Aorta (tissue), 5 donors: Measurements from ENCODE around the gene YWHAH. TPM values are rescaled to one million over a fixed set of nuclear protein-coding genes. Genes with fewer than 3 reads are reported as not detected.

Source experiments
- ATAC-seq: fragments of 200-7000 bp; cut with Tn5 transposase; one replicate; pipeline ENCODE4 v1.9.1; 2022; ENCODE audit warnings: moderate library complexity; ENCODE audit not compliant: low FRiP score
- DNase-seq, 2 donors: peaks; one replicate each; pipeline ENCODE4 v3.0.0-alpha.2; 2020
- H3K27ac ChIP-seq, 2 donors: one replicate each; pipeline ENCODE4 v1.5.1; 2013; ENCODE audit warnings: low read length in 2 of 2, mild to moderate bottlenecking in 2 of 2, moderate library complexity in 2 of 2, control low read depth in 1 of 2, inconsistent platforms in 1 of 2, low read depth in 1 of 2
- H3K27me3 ChIP-seq, 2 donors: one replicate each; pipeline ENCODE4 v1.6.1; 2013; ENCODE audit warnings: control low read depth in 1 of 2, low read length in 1 of 2, mild to moderate bottlenecking in 1 of 2, moderate library complexity in 1 of 2; ENCODE audit not compliant: insufficient read depth in 2 of 2, control insufficient read depth in 1 of 2
- H3K36me3 ChIP-seq, 2 donors: one replicate each; pipeline ENCODE4 v1.6.1; 2013; ENCODE audit warnings: control low read depth in 1 of 2, low read length in 1 of 2, mild to moderate bottlenecking in 1 of 2; ENCODE audit not compliant: insufficient read depth in 2 of 2, control insufficient read depth in 1 of 2
- H3K4me1 ChIP-seq, 2 donors: one replicate each; pipeline ENCODE4 v1.6.1; 2013; ENCODE audit warnings: low read length in 2 of 2, control low read depth in 1 of 2, mild to moderate bottlenecking in 1 of 2, moderate library complexity in 1 of 2; ENCODE audit not compliant: insufficient read depth in 2 of 2, control insufficient read depth in 1 of 2
- H3K4me3 ChIP-seq, 2 donors: one replicate each; pipeline ENCODE4 v1.5.1; 2013; ENCODE audit warnings: low read length in 2 of 2, control low read depth in 1 of 2, mild to moderate bottlenecking in 1 of 2
- H3K9me3 ChIP-seq: one replicate; pipeline ENCODE4 v1.6.1; 2013; ENCODE audit warnings: mild to moderate bottlenecking, low read length; ENCODE audit not compliant: control insufficient read depth
- WGBS, 2 donors: extraction: QIAGEN DNeasy Blood & Tissue Kit; methylation state at CpG; one replicate each; pipeline ENCODE4 v1.1.7; 2013; 5-methylcytosine and 5-hydroxymethylcytosine counted together
- intact Hi-C, 2 donors: fragments of 100-400 bp; cut with DNase I; formaldehyde crosslinking; loops; one replicate each; pipeline versions ENCODE4 v1.14.2 to v1.15.0; 2022
- polyA plus RNA-seq, 2 donors: library from polyadenylated mRNA; stranded (reverse); fragments of 200-250 nt; gene quantifications; one replicate each; pipeline ENCODE4 v1.2.3, GENCODE V29; 2013
- total RNA-seq, 2 donors: library from RNA; stranded (reverse); fragmentation: NEBNext Ultra II Directional; extraction: Animal tissue kit (Norgen Biotek cat#: 25700); gene quantifications; one replicate each; pipeline ENCODE4 v1.2.1, GENCODE V29; 2021
- donor health status: healthy with polysubstance abuse.
- donor health status: Bipolar disorder and iron deficiency.
- donor health status: DM: no; HTN: no; CAD: no.
- donor health status: DM: no; HTN: no; CAD: no.
- donor health status: DM: yes; HTN: yes; CAD: no.

The YWHAH gene
- total and polyA plus RNA-seq, 4 donors: 82.8 to 538 (median 193) TPM

- Histone ChIP-seq H3K9me3 (no peaks in the 10 kb centered on the region), H3K4me1 (no peaks in the 10 kb centered on the region), H3K4me3 (no peak overlapping the region), H3K27ac (no peak overlapping the region), H3K36me3 (no peaks in the 10 kb centered on the region), H3K27me3 (no peaks in the 10 kb centered on the region)
- intact Hi-C loops: no loop called here
- WGBS, 2 donors: 76 to 79% methylated on average over 3 of the region's 3 CpGs
- no peak for DNase-seq
- no peak for ATAC-seq
Measured at GRCh38 chr22:31995046-31995445, 50.7 kb downstream of the YWHAH start.

- ATAC-seq (no peak), DNase-seq (no peak)
- Histone ChIP-seq H3K27ac (no peak overlapping the region), H3K4me3 (no peak overlapping the region), H3K27me3 (no peaks in the 10 kb centered on the region), H3K4me1 (no peaks in the 10 kb centered on the region), H3K9me3 (no peaks in the 10 kb centered on the region), H3K36me3 (no peaks in the 10 kb centered on the region)
- intact Hi-C loops: no loop called here
- WGBS, 2 donors: 26 to 29% methylated on average over 3 of the region's 3 CpGs
Measured at GRCh38 chr22:31995807-31996206, 51.5 kb downstream of the YWHAH start.

- Histone ChIP-seq H3K9me3 (no peaks in the 10 kb centered on the region), H3K27me3 (no peaks in the 10 kb centered on the region), H3K36me3 (no peaks in the 10 kb centered on the region), H3K4me3 (no peak overlapping the region), H3K4me1 (no peaks in the 10 kb centered on the region), H3K27ac (no peak overlapping the region)
- no peak for ATAC-seq
- intact Hi-C loops: no loop called here
- no peak for DNase-seq
- WGBS, 2 donors: 87 to 90% methylated on average over 3 of the region's 3 CpGs
Measured at GRCh38 chr22:31998784-31999385, 54.5 kb downstream of the YWHAH start.

GRCh38 chr22:32000181-32000580 lies 55.8 kb downstream of the YWHAH start:
- no peaks in the 10 kb centered on the region for H3K9me3 ChIP-seq
- no peaks in the 10 kb centered on the region for H3K4me1 ChIP-seq
- no peak overlapping the region for H3K27ac ChIP-seq
- H3K4me3 ChIP-seq: no peak overlapping the region
- no peaks in the 10 kb centered on the region for H3K36me3 ChIP-seq
- ATAC-seq (no peak), DNase-seq (no peak)
- H3K27me3 ChIP-seq: no peaks in the 10 kb centered on the region
- 72 to 80% methylated on average over 1 of the region's 1 CpG for WGBS, 2 donors
- intact Hi-C loops: no loop called here

GRCh38 chr22:32005453-32005852 lies 61.1 kb downstream of the YWHAH start:
- Histone ChIP-seq H3K27me3 (no peaks in the 10 kb centered on the region), H3K4me1 (no peaks in the 10 kb centered on the region), H3K4me3 (no peak overlapping the region), H3K27ac (no peak overlapping the region), H3K36me3 (no peaks in the 10 kb centered on the region), H3K9me3 (peaks cover 2% of the 10 kb centered on the region)
- WGBS, 2 donors: 50 to 58% methylated on average over 1 of the region's 1 CpG
- DNase-seq (no peak), ATAC-seq (no peak)
- intact Hi-C loops: no loop called here

Other genes starting within 250 kb of the YWHAH start
- gene PRR14L, start 194.4 kb upstream of the YWHAH start, total RNA-seq: 10 to 100 TPM; 38.8 to 44.1 TPM
- 1 to 10 TPM; 3.5 to 5.3 TPM for gene PRR14L, start 194.4 kb upstream of the YWHAH start, polyA plus RNA-seq
- gene DEPDC5, start 190.5 kb upstream of the YWHAH start, total RNA-seq: 10 to 100 TPM; 27.1 to 36.7 TPM
- 1 to 10 TPM; 7.5 to 9.5 TPM for gene DEPDC5, start 190.5 kb upstream of the YWHAH start, polyA plus RNA-seq
- not detected for gene SLC5A1, start 98.7 kb downstream of the YWHAH start, total RNA-seq
- 10 to 100 TPM in 1 of 2 donors, under 1 TPM in 1; 0.69 to 24.0 TPM for gene SLC5A1, start 98.7 kb downstream of the YWHAH start, polyA plus RNA-seq
- not detected for gene C22orf42, start 214.8 kb downstream of the YWHAH start, total RNA-seq
- gene C22orf42, start 214.8 kb downstream of the YWHAH start, polyA plus RNA-seq: not detected